Thyroid gland (tissue), 4 donors: ENCODE measurements around the gene RAB28. TPM values are rescaled to one million over a fixed set of nuclear protein-coding genes. Genes with fewer than 3 reads are reported as not detected.

Experiments used
- DNase-seq, 2 donors: peaks; one replicate each; pipeline ENCODE4 v3.0.0-alpha.2; 2019
- H3K27ac ChIP-seq, 3 donors: fragments of 200-600 bp; sonication (generic); 1 replicate in 2 of 3; 2 replicates in 1 of 3; pipeline ENCODE4 v1.5.1; 2016 to 2019; ENCODE audit warnings: mild to moderate bottlenecking in 1 of 3, moderate library complexity in 1 of 3
- H3K27me3 ChIP-seq: fragments of 200-600 bp; sonication (generic); one replicate; pipeline ENCODE4 v1.5.1; 2019
- H3K36me3 ChIP-seq, 2 donors: fragments of 200-600 bp; sonication (generic); one replicate each; pipeline ENCODE4 v1.5.1; 2016 to 2019
- H3K4me1 ChIP-seq, 2 donors: fragments of 200-600 bp; sonication (generic); one replicate each; pipeline ENCODE4 v1.5.1; 2017 to 2019
- H3K4me3 ChIP-seq, 3 donors: fragments of 200-600 bp; sonication (generic); replicated peaks in 1 of 3; 1 replicate in 2 of 3; 2 replicates in 1 of 3; pipeline ENCODE4 v1.5.1; 2016; ENCODE audit warnings: mild to moderate bottlenecking in 1 of 3
- H3K9me3 ChIP-seq: fragments of 200-600 bp; sonication (generic); one replicate; pipeline ENCODE4 v1.5.1; 2017
- POLR2A ChIP-seq, 2 donors: fragments of 450-650 bp; IDR thresholded peaks; one replicate each; pipeline ENCODE4 v1.6.1; 2017; ENCODE audit warnings: antibody characterized with exemption in 2 of 2, mild to moderate bottlenecking in 2 of 2, moderate library complexity in 1 of 2
- WGBS, 2 donors: methylation state at CpG; one replicate each; pipeline ENCODE4 v1.1.5; 2017; 5-methylcytosine and 5-hydroxymethylcytosine counted together
- intact Hi-C: fragments of 100-400 bp; cut with DNase I; formaldehyde crosslinking; loops from one replicate; pipeline ENCODE4 v1.15.1; 2023
- total RNA-seq, 4 donors: library from RNA; depleted of rRNA; stranded (reverse); fragments of >200 nt; gene quantifications; one replicate each; pipeline ENCODE4 v1.2.3, GENCODE V29; 2016
- TF ChIP-seq, protein P1 (sequence below), 6 experiments: fragments of 200-600 bp in 3 of 6; fragments of 450-650 bp in 3 of 6; sonication (generic) in 3 of 6; IDR thresholded peaks; one replicate each; pipeline ENCODE4 v1.5.1; 2016 to 2019; ENCODE audit warnings: antibody characterized with exemption in 6 of 6, mild to moderate bottlenecking in 2 of 6, inconsistent platforms in 1 of 6, moderate library complexity in 1 of 6

RAB28 gene
- total RNA-seq, 4 donors from 2014 or later, result 25.1 to 30.0 (median 25.4) TPM

DNA sequence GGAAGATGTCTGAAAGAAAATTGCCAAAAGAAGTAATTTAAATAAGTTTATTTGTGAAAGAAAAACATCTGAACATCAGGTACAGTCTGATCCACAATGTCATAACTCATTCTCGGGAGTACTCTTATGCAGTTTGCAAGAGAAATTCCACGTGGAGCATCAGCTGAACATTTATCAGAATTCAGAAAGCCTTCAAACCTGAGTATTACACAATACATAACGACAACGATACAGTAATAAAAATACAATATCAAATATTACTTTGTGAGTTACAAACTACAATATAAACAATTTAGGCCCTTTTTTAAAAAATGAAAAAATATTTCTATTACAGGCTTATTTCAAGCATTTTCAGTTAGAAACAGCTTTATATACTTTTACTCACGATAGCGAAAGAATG is 116.4 kb downstream of the RAB28 start:
- TF ChIP-seq, protein P1, sequence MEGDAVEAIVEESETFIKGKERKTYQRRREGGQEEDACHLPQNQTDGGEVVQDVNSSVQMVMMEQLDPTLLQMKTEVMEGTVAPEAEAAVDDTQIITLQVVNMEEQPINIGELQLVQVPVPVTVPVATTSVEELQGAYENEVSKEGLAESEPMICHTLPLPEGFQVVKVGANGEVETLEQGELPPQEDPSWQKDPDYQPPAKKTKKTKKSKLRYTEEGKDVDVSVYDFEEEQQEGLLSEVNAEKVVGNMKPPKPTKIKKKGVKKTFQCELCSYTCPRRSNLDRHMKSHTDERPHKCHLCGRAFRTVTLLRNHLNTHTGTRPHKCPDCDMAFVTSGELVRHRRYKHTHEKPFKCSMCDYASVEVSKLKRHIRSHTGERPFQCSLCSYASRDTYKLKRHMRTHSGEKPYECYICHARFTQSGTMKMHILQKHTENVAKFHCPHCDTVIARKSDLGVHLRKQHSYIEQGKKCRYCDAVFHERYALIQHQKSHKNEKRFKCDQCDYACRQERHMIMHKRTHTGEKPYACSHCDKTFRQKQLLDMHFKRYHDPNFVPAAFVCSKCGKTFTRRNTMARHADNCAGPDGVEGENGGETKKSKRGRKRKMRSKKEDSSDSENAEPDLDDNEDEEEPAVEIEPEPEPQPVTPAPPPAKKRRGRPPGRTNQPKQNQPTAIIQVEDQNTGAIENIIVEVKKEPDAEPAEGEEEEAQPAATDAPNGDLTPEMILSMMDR (IDR thresholded peaks at IDR 0.05), result no peak
- TF ChIP-seq POLR2A (IDR thresholded peaks at IDR 0.05), result no peak
- intact Hi-C loops, result no loop called here
- Histone ChIP-seq H3K9me3 (no peaks in the 10 kb centered on the region), H3K27ac (no peak overlapping the region), H3K4me3 (no peak overlapping the region), H3K36me3 (peaks cover 0 to 8% of the 10 kb centered on the region in 2 donors), H3K4me1 (peaks cover 10 to 13% of the 10 kb centered on the region in 2 donors), H3K27me3 (peaks cover 4% of the 10 kb centered on the region)
- no peak for DNase-seq
- WGBS, 2 donors, result 97 to 99% methylated on average over 6 of the region's 6 CpGs

DNA sequence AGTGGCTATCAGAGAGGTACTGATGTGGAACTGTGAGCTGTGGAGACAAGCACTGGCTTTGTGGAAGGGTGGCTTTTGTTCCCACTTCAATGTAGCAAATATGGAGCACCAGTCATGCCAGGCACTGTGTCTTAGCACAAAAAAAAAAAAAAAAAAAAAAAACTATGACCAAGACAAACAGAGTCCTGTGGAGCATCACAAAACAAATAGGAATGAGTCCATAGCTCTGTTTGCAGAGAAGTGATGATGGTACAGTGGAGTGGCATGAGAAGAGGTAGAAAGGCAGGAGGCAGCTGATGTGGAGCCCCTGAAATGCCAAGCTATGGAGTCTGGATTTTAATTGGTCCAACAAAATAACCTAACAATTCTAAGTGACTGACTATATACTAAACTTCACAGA is 116.9 kb downstream of the RAB28 start:
- intact Hi-C loops, result no loop called here

DNA sequence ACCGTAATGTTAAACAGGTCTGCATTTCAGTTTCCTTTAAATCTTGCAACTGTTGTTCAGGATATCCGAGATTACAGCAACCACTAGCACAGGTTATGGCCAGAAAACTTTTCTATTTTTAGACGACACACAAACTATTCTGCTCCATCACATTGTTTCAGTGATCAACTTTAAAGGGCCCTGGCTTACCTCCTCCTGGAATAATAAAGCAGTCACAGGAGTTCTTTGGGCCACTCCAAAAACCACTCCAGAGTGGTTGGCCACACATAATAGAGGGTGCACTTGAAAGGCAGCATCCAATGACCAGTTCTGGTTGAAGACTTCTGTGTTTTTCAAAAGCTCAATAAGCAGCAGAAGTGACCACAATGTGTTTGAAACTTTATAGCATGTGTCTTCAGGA is 118.9 kb downstream of the RAB28 start:
- WGBS, 2 donors, result 27 to 40% methylated on average over 3 of the region's 3 CpGs
- TF ChIP-seq, protein P1 (IDR thresholded peaks at IDR 0.05), result no peak
- TF ChIP-seq POLR2A (IDR thresholded peaks at IDR 0.05), result no peak
- H3K4me1 ChIP-seq, result peaks cover 10 to 13% of the 10 kb centered on the region in 2 donors
- H3K27me3 ChIP-seq, result peaks cover 4% of the 10 kb centered on the region
- intact Hi-C loops, result no loop called here
- no peak overlapping the region for H3K4me3 ChIP-seq
- H3K9me3 ChIP-seq, result no peaks in the 10 kb centered on the region
- no peak overlapping the region for H3K27ac ChIP-seq
- peak; percentile 83 to 84 for DNase-seq
- peaks cover 0 to 8% of the 10 kb centered on the region in 2 donors for H3K36me3 ChIP-seq

More for the DNA sequence above, 116.9 kb downstream of the RAB28 start:
- Histone ChIP-seq H3K4me3 (no peak overlapping the region), H3K27me3 (peaks cover 4% of the 10 kb centered on the region), H3K27ac (no peak overlapping the region), H3K9me3 (no peaks in the 10 kb centered on the region), H3K4me1 (peaks cover 10 to 13% of the 10 kb centered on the region in 2 donors), H3K36me3 (peaks cover 0 to 8% of the 10 kb centered on the region in 2 donors)
- TF ChIP-seq POLR2A (IDR thresholded peaks at IDR 0.05), result no peak
- TF ChIP-seq, protein P1 (IDR thresholded peaks at IDR 0.05), result no peak
- DNase-seq, result peak in 1 of 2 donors; percentile 8

DNA sequence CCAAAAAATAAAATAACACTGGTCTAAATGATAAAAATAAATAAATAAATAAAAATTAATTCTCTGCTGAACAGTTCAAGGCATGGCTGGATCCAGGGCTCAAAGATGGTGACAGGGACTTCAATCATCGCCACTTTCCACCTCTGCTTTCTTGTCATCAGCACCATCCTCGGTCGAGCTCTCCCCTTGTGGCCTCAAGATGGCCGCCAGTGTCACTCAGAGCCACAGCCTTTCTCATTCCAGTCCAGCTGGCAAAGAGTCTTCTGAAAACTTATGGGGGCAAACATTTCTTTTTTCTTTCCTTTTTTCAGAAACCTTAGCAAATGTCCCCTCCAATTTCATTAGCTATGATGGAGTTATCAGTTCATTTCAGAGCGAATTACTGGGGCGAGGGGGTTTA is 119.5 kb downstream of the RAB28 start:
- no peaks in the 10 kb centered on the region for H3K9me3 ChIP-seq
- no peak for TF ChIP-seq POLR2A (IDR thresholded peaks at IDR 0.05)
- TF ChIP-seq, protein P1 (IDR thresholded peaks at IDR 0.05), result no peak
- peaks cover 4% of the 10 kb centered on the region for H3K27me3 ChIP-seq
- no peak overlapping the region for H3K27ac ChIP-seq
- intact Hi-C loops, result no loop called here
- no peak for DNase-seq
- peaks cover 0 to 8% of the 10 kb centered on the region in 2 donors for H3K36me3 ChIP-seq
- peaks cover 10 to 13% of the 10 kb centered on the region in 2 donors for H3K4me1 ChIP-seq
- 93 to 95% methylated on average over 6 of the region's 6 CpGs for WGBS, 2 donors
- H3K4me3 ChIP-seq, result no peak overlapping the region

DNA sequence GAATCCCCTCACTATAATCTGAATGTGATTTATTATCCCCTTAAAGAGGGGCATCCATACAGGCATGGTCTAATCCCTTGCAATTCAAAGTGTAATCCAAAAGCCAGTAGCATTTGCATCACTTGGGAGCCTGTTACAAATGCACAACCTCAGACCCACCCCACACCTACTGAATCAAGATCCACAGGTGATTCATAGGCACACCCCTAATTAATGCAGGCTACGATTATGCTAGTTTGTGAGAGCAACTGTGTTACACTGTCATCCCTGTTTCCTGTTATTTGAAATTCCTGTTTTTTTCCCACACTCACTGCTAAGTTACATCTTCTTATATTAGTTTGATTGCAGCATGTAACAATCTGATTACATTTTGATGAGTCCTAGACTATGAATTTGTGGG is 120.0 kb downstream of the RAB28 start:
- Histone ChIP-seq H3K36me3 (peaks cover 0 to 8% of the 10 kb centered on the region in 2 donors), H3K9me3 (no peaks in the 10 kb centered on the region), H3K27me3 (peaks cover 4% of the 10 kb centered on the region), H3K4me1 (peaks cover 10 to 13% of the 10 kb centered on the region in 2 donors), H3K27ac (no peak overlapping the region), H3K4me3 (no peak overlapping the region)
- no peak for DNase-seq
- TF ChIP-seq, protein P1 (IDR thresholded peaks at IDR 0.05), result no peak
- TF ChIP-seq POLR2A (IDR thresholded peaks at IDR 0.05), result no peak
- intact Hi-C loops, result no loop called here
- WGBS, 2 donors, result 93 to 97% methylated on average over 1 of the region's 1 CpG
